ENCODE data around the gene ADAT3. TPM values are rescaled to one million over a fixed set of nuclear protein-coding genes. Genes with fewer than 3 reads are reported as not detected.
A peak's percentile ranks its signal among the peaks of the same experiment; 100 is the strongest.

ADAT3 gene
- total RNA-seq, 3 donors from 2014 or later (not counting 1 experiment from before 2014, with no cell fraction given) = 13.0 to 20.9 (median 13.1) TPM

GRCh38 chr19:1861599-1862031 lies 43.6 kb upstream of the ADAT3 start:
- ATAC-seq = no peak
- 54% methylated on average over 23 of the region's 23 CpGs for WGBS (ENCODE audit: insufficient coverage)
- no peaks in the 10 kb centered on the region for H3K27me3 Mint-ChIP-seq (ENCODE audit: low read depth in 2 of 2)

GRCh38 chr19:1862068-1862423 lies 43.2 kb upstream of the ADAT3 start:
- no peak for TF ChIP-seq CTCF (IDR thresholded peaks at IDR 0.05)
- no peaks in the 10 kb centered on the region for H3K9me3 ChIP-seq (ENCODE audit: control insufficient read depth, insufficient read depth, low read length)
- Mint-ChIP-seq H3K9me3 (no peaks in the 10 kb centered on the region), H3K4me3 (peak overlapping the region; percentile 98), H3K36me3 (no peaks in the 10 kb centered on the region), H3K4me1 (peaks cover 15 to 42% of the 10 kb centered on the region in 2 donors), H3K27me3 (ENCODE audit: low read depth in 2 of 2) (no peaks in the 10 kb centered on the region), H3K27ac (peak overlapping the region; percentile 92)
- peak overlapping the region; percentile 58 for H3K27ac ChIP-seq (ENCODE audit: low read length)
- DNase-seq (no peak), ATAC-seq (no peak)
- intact Hi-C loops (cut with micrococcal nuclease) = loop anchor here (5.0 kb wide), 1 partner anchor 35 kb away; no protein-coding TSS in a partner anchor
- peak overlapping the region; percentile 67 for H3K4me3 ChIP-seq (ENCODE audit: low read length)
- H3K4me1 ChIP-seq (ENCODE audit: control insufficient read depth, insufficient read depth, low read length) = peaks cover 65% of the 10 kb centered on the region
- no peaks in the 10 kb centered on the region for H3K36me3 ChIP-seq (ENCODE audit: control insufficient read depth, insufficient read depth, low read length)
- WGBS (ENCODE audit: insufficient coverage) = 6% methylated on average over 21 of the region's 21 CpGs
- no peaks in the 10 kb centered on the region for H3K27me3 ChIP-seq (ENCODE audit: control insufficient read depth, insufficient read depth, low read length)

More at GRCh38 chr19:1861599-1862031, 43.6 kb upstream of the ADAT3 start:
- no peak for TF ChIP-seq CTCF (IDR thresholded peaks at IDR 0.05)
- Histone ChIP-seq H3K27me3 (ENCODE audit: control insufficient read depth, insufficient read depth, low read length) (no peaks in the 10 kb centered on the region), H3K9me3 (ENCODE audit: control insufficient read depth, insufficient read depth, low read length) (no peaks in the 10 kb centered on the region), H3K27ac (ENCODE audit: low read length) (no peak overlapping the region), H3K4me1 (ENCODE audit: control insufficient read depth, insufficient read depth, low read length) (peaks cover 67% of the 10 kb centered on the region), H3K36me3 (ENCODE audit: control insufficient read depth, insufficient read depth, low read length) (no peaks in the 10 kb centered on the region), H3K4me3 (ENCODE audit: low read length) (no peak overlapping the region)
- H3K4me1 Mint-ChIP-seq = peaks cover 16 to 38% of the 10 kb centered on the region in 2 donors
- no peaks in the 10 kb centered on the region for H3K9me3 Mint-ChIP-seq
- peak overlapping the region; percentile 98 for H3K4me3 Mint-ChIP-seq
- intact Hi-C loops (cut with micrococcal nuclease) = loop anchor here (5.0 kb wide), 1 partner anchor 36 kb away; no protein-coding TSS in a partner anchor
- peak overlapping the region; percentile 92 for H3K27ac Mint-ChIP-seq
- peak in 1 of 2 donors; percentile 26 for DNase-seq
- H3K36me3 Mint-ChIP-seq = no peaks in the 10 kb centered on the region

- DNase-seq (peak; percentile 58 to 88), ATAC-seq (no peak)
- peak overlapping the region; percentile 92 for H3K27ac Mint-ChIP-seq
- no peaks in the 10 kb centered on the region for H3K9me3 Mint-ChIP-seq
- Histone ChIP-seq H3K27me3 (ENCODE audit: control insufficient read depth, insufficient read depth, low read length) (no peaks in the 10 kb centered on the region), H3K4me1 (ENCODE audit: control insufficient read depth, insufficient read depth, low read length) (peaks cover 58% of the 10 kb centered on the region), H3K27ac (ENCODE audit: low read length) (peak overlapping the region; percentile 58), H3K36me3 (ENCODE audit: control insufficient read depth, insufficient read depth, low read length) (no peaks in the 10 kb centered on the region), H3K4me3 (ENCODE audit: low read length) (peak overlapping the region; percentile 67), H3K9me3 (ENCODE audit: control insufficient read depth, insufficient read depth, low read length) (no peaks in the 10 kb centered on the region)
- H3K36me3 Mint-ChIP-seq = no peaks in the 10 kb centered on the region
- under 1% methylated on average over 109 of the region's 109 CpGs for WGBS (ENCODE audit: insufficient coverage)
- no peaks in the 10 kb centered on the region for H3K27me3 Mint-ChIP-seq (ENCODE audit: low read depth in 2 of 2)
- no peak for TF ChIP-seq CTCF (IDR thresholded peaks at IDR 0.05)
- peaks cover 15 to 48% of the 10 kb centered on the region in 2 donors for H3K4me1 Mint-ChIP-seq
- intact Hi-C loops (cut with micrococcal nuclease) = loop anchor here (5.0 kb wide), 1 partner anchor 35 kb away; no protein-coding TSS in a partner anchor
- H3K4me3 Mint-ChIP-seq = peak overlapping the region; percentile 98
Observed at GRCh38 chr19:1862424-1863327, 42.5 kb upstream of the ADAT3 start.
